Astrocyte (in vitro differentiated cells and primary cell): Measurements from ENCODE around the gene RPRD1B.

Experiments used
- EZH2 ChIP-seq: IDR thresholded peaks from 2 replicates; pipeline ENCODE4 v1.6.1; 2012; ENCODE audit warnings: mild to moderate bottlenecking, low read length, inconsistent platforms; ENCODE audit not compliant: insufficient read depth
- TF ChIP-seq, protein P1 (sequence below): IDR thresholded peaks from 2 replicates; pipeline ENCODE4 v1.5.1; 2011; ENCODE audit warnings: low read depth, mild to moderate bottlenecking, inconsistent platforms, low read length, moderate library complexity; ENCODE audit not compliant: insufficient read depth

DNA sequence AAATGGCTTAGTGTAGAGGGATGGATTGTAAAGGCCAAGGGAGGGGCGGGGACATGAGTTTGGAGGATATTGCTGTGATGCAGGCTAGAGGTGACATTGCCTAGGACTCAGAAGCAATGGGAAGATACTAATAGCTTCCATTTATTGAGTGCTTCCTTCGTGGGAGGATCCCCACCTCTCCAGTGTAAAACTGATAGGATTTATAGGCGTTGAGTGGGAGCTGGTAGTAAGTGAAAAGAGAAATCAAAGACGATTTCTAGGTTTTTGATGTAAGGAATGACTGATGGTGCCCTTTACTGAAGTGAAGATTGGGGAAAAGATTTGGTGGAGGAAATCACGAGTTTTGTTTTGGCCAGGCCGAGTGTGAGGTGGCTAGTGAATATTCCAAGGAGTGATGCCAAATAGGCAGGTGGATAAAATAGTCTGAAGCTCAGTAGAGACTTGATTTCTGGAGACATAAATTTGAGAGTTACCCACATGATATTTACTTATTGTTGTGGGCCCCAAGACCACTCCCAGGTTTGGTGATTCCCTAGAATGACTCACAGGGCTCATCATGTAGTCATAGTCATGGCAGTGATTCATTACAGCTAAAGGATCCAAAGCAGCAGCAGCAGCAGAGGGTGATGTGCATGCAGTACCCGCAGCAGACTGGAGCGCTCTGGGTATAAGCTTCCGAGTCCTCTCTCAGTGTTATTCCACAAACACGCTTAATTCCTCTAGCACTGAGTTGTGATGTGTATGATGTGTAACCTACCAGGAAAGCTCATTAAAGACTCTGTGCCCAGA lies 10.2 kb downstream of the RPRD1B start:
- TF ChIP-seq, protein P1, sequence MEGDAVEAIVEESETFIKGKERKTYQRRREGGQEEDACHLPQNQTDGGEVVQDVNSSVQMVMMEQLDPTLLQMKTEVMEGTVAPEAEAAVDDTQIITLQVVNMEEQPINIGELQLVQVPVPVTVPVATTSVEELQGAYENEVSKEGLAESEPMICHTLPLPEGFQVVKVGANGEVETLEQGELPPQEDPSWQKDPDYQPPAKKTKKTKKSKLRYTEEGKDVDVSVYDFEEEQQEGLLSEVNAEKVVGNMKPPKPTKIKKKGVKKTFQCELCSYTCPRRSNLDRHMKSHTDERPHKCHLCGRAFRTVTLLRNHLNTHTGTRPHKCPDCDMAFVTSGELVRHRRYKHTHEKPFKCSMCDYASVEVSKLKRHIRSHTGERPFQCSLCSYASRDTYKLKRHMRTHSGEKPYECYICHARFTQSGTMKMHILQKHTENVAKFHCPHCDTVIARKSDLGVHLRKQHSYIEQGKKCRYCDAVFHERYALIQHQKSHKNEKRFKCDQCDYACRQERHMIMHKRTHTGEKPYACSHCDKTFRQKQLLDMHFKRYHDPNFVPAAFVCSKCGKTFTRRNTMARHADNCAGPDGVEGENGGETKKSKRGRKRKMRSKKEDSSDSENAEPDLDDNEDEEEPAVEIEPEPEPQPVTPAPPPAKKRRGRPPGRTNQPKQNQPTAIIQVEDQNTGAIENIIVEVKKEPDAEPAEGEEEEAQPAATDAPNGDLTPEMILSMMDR, result peak; percentile 45
- TF ChIP-seq EZH2, result no peak
